Endothelial cell of umbilical vein (primary cell): Measurements from ENCODE around the gene DXO. TPM values are rescaled to one million over a fixed set of nuclear protein-coding genes. Genes with fewer than 3 reads are reported as not detected.

Source experiments
- BruUV-seq: library from RNA; stranded (reverse); fragments of 400-500 nt; replicated peaks from 2 replicates; lab custom pipeline; 2021; lab: Mats Ljungman, UMichigan
- CTCF ChIA-PET: fragments of 300-600, 350-600 bp; sonication (Branson Sonifier 250); formaldehyde crosslinking; loops from one replicate; lab custom pipeline; 2021; ENCODE audit warnings: antibody characterized with exemption, inconsistent platforms; lab: Charles Lee
- POLR2A ChIA-PET: fragments of 300-600, 350-600 bp; sonication (Branson Sonifier 250); formaldehyde crosslinking; loops from one replicate; lab custom pipeline; 2021; ENCODE audit warnings: antibody characterized with exemption, inconsistent platforms; lab: Charles Lee
- DNase-seq: peaks from one replicate; pipeline ENCODE4 v3.0.0-alpha.2; 2011; ENCODE audit warnings: low read depth, low spot score
- FAIRE-seq: peaks from 2 replicates; lab custom pipeline; 2011; peaks lifted over from hg19 to GRCh38; lab: Jason Lieb, UNC
- H2AFZ ChIP-seq: 2 replicates; pipeline ENCODE4 v1.6.0; 2012; ENCODE audit warnings: low read depth, low read length, control low read depth, inconsistent platforms
- H3K27ac ChIP-seq: 2 replicates; pipeline ENCODE4 v1.5.1; 2011; ENCODE audit warnings: low read depth, mild to moderate bottlenecking, control low read depth, low read length, moderate library complexity; ENCODE audit not compliant: insufficient read depth
- H3K27me3 ChIP-seq, 2 experiments: 2 replicates each; pipeline versions ENCODE4 v1.6.0 to v1.6.1; 2011; ENCODE audit warnings: low read length in 2 of 2, mixed read lengths in 1 of 2; ENCODE audit not compliant: control insufficient read depth in 2 of 2, insufficient read depth in 2 of 2
- H3K36me3 ChIP-seq, 2 experiments: 2 replicates in 1 of 2; 3 replicates in 1 of 2; pipeline ENCODE4 v1.5.1; 2011; ENCODE audit warnings: low read length in 2 of 2, mild to moderate bottlenecking in 1 of 2, moderate library complexity in 1 of 2; ENCODE audit not compliant: control insufficient read depth in 2 of 2, insufficient read depth in 2 of 2; ENCODE audit errors: extremely low read depth in 1 of 2
- H3K4me1 ChIP-seq: 3 replicates; pipeline ENCODE4 v1.5.1; 2011; ENCODE audit warnings: mild to moderate bottlenecking, low read length; ENCODE audit not compliant: control insufficient read depth, insufficient read depth; ENCODE audit errors: extremely low read depth
- H3K4me2 ChIP-seq: 2 replicates; pipeline ENCODE4 v1.6.1; 2011; ENCODE audit warnings: low read length, control low read depth, mixed read lengths; ENCODE audit not compliant: insufficient read depth
- H3K4me3 ChIP-seq, 3 experiments: fragments of 200-600 bp in 1 of 3; sonication (generic), shearing (Covaris generic) in 1 of 3; replicated peaks in 1 of 3; 2 replicates each; pipeline ENCODE4 v1.5.1; 2011 to 2016; ENCODE audit warnings: control low read depth in 3 of 3, low read length in 3 of 3, mild to moderate bottlenecking in 2 of 3, inconsistent platforms in 1 of 3, low read depth in 1 of 3, moderate library complexity in 1 of 3; ENCODE audit not compliant: insufficient read depth in 1 of 3
- H3K79me2 ChIP-seq: 2 replicates; pipeline ENCODE4 v1.6.0; 2012; ENCODE audit warnings: low read length, inconsistent platforms; ENCODE audit not compliant: control insufficient read depth, insufficient read depth
- H3K9ac ChIP-seq: replicated peaks from 2 replicates; pipeline ENCODE3; 2011; ENCODE audit warnings: low read length, control low read depth; ENCODE audit not compliant: insufficient read depth; ENCODE audit errors: extremely low read depth
- H3K9me1 ChIP-seq: replicated peaks from 3 replicates; pipeline ENCODE4 v1.6.0; 2011; ENCODE audit warnings: mild to moderate bottlenecking, low read length; ENCODE audit not compliant: control insufficient read depth, insufficient read depth; ENCODE audit errors: extremely low read depth
- H3K9me3 ChIP-seq: replicated peaks from 2 replicates; pipeline ENCODE4 v1.5.1; 2012; ENCODE audit warnings: low read length, inconsistent platforms; ENCODE audit not compliant: control insufficient read depth, insufficient read depth
- H4K20me1 ChIP-seq: replicated peaks from 2 replicates; pipeline ENCODE3; 2011; ENCODE audit warnings: mild to moderate bottlenecking, low read length; ENCODE audit not compliant: control insufficient read depth, insufficient read depth; ENCODE audit errors: extremely low read depth
- EZH2 ChIP-seq: IDR thresholded peaks from 2 replicates; pipeline ENCODE4 v1.6.1; 2012; ENCODE audit warnings: borderline replicate concordance, low read depth, mild to moderate bottlenecking, moderate library complexity, low read length, inconsistent platforms; ENCODE audit not compliant: severe bottlenecking
- GATA2 ChIP-seq: IDR thresholded peaks from 2 replicates; pipeline ENCODE4 v1.7.0; 2011; ENCODE audit warnings: low read depth, mild to moderate bottlenecking, moderate library complexity, mixed read lengths, low read length; ENCODE audit not compliant: insufficient read length, insufficient read depth
- JUN ChIP-seq: IDR thresholded peaks from 2 replicates; pipeline ENCODE4 v1.6.1; 2011; ENCODE audit warnings: borderline replicate concordance, low read depth; ENCODE audit not compliant: insufficient read length, insufficient read depth
- POLR2A ChIP-seq: IDR thresholded peaks from 2 replicates; pipeline ENCODE4 v1.6.1; 2012; ENCODE audit warnings: low read depth, mild to moderate bottlenecking, control low read depth, low read length
- POLR2AphosphoS5 ChIP-seq: IDR thresholded peaks from 2 replicates; pipeline ENCODE4 v1.6.1; 2012; ENCODE audit warnings: low read depth, mild to moderate bottlenecking, control low read depth, low read length, moderate library complexity; ENCODE audit not compliant: insufficient read depth
- dilution Hi-C: fragments of 300-500 bp; cut with MboI; formaldehyde crosslinking; loops from one replicate; pipeline ENCODE4 v1.15.0; 2019; ENCODE audit warnings: low sequenced_read_pairs; ENCODE audit not compliant: extremely low pct_ligation_motif_present
- intact Hi-C: fragments of 100-400 bp; cut with micrococcal nuclease; formaldehyde crosslinking; loops from one replicate; pipeline ENCODE4 v1.10.0; 2022
- polyA plus RNA-seq, 4 experiments: library from polyadenylated mRNA; depleted of rRNA in 3 of 4; stranded (reverse) in 3 of 4; unstranded in 1 of 4; fragments of >200 nt; gene quantifications; 2 replicates each; pipeline versions ENCODE4 v1.2.1 to v1.2.3, GENCODE V29; 2011 to 2012; ENCODE audit warnings: missing spikeins in 1 of 4
- total RNA-seq: library from RNA; stranded (reverse); gene quantifications from 2 replicates; pipeline ENCODE4 v1.2.3, GENCODE V29; 2021
- TF ChIP-seq, protein P1 (sequence below): IDR thresholded peaks from 2 replicates; pipeline ENCODE4 v1.6.1; 2011; ENCODE audit not compliant: insufficient read depth, insufficient read length
- TF ChIP-seq, protein P2 (sequence below), 2 donors: IDR thresholded peaks; 1 replicate in 1 of 2; 2 replicates in 1 of 2; pipeline ENCODE4 v1.5.1; 2011; ENCODE audit warnings: low read length in 2 of 2, mild to moderate bottlenecking in 2 of 2, moderate library complexity in 2 of 2, control low read depth in 1 of 2, inconsistent platforms in 1 of 2, low read depth in 1 of 2; ENCODE audit not compliant: insufficient read depth in 1 of 2; ENCODE audit errors: extremely low read depth in 1 of 2

DXO gene
- total and polyA plus RNA-seq, 2 donors (not counting 3 experiments of a cell fraction or from before 2014, with no cell fraction given): 20.7 to 34.9 TPM

DNA sequence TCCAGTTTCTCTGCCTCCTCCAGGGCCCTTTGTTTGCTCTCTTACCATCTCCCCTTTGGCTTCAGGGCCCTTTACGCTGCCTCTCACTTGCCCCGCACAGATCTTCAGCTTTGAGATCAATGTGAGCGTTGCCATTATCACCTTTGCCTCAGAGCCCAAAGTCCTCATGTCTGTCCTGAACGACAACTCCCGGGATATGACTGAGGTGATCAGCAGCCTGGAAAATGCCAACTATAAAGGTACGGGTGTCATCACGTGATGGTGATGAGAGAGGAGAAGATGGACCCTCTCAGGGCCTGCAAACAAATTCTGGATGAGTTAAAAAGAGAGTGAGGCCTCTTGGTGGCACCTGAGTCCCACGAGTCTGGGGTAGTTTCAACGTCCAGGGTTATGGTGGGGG, 36.1 kb downstream of the DXO start:
- Histone ChIP-seq H3K27me3 (peaks cover 0 to under 1% of the 10 kb centered on the region in 2 experiments), H3K36me3 (no peaks in the 10 kb centered on the region), H3K79me2 (no peaks in the 10 kb centered on the region), H3K27ac (no peak overlapping the region), H3K9me1 (no peaks in the 10 kb centered on the region), H3K4me3 (no peak overlapping the region), H3K9me3 (no peaks in the 10 kb centered on the region), H4K20me1 (no peaks in the 10 kb centered on the region), H3K4me2 (no peak overlapping the region), H3K4me1 (no peaks in the 10 kb centered on the region), H2AFZ (no peak overlapping the region), H3K9ac (no peak overlapping the region)
- TF ChIP-seq, protein P1, sequence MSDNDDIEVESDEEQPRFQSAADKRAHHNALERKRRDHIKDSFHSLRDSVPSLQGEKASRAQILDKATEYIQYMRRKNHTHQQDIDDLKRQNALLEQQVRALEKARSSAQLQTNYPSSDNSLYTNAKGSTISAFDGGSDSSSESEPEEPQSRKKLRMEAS: no peak
- TF ChIP-seq JUN (no peak), POLR2A (no peak), GATA2 (no peak), EZH2 (no peak), POLR2AphosphoS5 (no peak)
- TF ChIP-seq, protein P2, sequence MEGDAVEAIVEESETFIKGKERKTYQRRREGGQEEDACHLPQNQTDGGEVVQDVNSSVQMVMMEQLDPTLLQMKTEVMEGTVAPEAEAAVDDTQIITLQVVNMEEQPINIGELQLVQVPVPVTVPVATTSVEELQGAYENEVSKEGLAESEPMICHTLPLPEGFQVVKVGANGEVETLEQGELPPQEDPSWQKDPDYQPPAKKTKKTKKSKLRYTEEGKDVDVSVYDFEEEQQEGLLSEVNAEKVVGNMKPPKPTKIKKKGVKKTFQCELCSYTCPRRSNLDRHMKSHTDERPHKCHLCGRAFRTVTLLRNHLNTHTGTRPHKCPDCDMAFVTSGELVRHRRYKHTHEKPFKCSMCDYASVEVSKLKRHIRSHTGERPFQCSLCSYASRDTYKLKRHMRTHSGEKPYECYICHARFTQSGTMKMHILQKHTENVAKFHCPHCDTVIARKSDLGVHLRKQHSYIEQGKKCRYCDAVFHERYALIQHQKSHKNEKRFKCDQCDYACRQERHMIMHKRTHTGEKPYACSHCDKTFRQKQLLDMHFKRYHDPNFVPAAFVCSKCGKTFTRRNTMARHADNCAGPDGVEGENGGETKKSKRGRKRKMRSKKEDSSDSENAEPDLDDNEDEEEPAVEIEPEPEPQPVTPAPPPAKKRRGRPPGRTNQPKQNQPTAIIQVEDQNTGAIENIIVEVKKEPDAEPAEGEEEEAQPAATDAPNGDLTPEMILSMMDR (IDR thresholded peaks at IDR 0.05; ENCODE audit: extremely low read depth in 1 of 2, insufficient read depth in 1 of 2, low read depth in 1 of 2, low read length in 2 of 2): no peak
- ChIA-PET POLR2A (no interaction called here), CTCF (interaction anchor here (1.1 kb wide), 1 partner anchor 17 kb away, joined by 3 read pairs; no protein-coding TSS in a partner anchor)
- BruUV-seq: no TSS peak
- DNase-seq (no peak), FAIRE-seq (no peak)
- dilution Hi-C loops (no loop called here), intact Hi-C loops (no loop called here)
